Measurements from ENCODE around the gene INPP5A. TPM values are rescaled to one million over a fixed set of nuclear protein-coding genes. Genes with fewer than 3 reads are reported as not detected.
"Not testable (repeated sequence)": the region's sequence is repeated elsewhere in the genome, so short reads cannot be mapped to it uniquely, and the experiment has no call there.

The INPP5A gene
- total RNA-seq, 1 donor from 2014 or later = 35.4 TPM

DNA sequence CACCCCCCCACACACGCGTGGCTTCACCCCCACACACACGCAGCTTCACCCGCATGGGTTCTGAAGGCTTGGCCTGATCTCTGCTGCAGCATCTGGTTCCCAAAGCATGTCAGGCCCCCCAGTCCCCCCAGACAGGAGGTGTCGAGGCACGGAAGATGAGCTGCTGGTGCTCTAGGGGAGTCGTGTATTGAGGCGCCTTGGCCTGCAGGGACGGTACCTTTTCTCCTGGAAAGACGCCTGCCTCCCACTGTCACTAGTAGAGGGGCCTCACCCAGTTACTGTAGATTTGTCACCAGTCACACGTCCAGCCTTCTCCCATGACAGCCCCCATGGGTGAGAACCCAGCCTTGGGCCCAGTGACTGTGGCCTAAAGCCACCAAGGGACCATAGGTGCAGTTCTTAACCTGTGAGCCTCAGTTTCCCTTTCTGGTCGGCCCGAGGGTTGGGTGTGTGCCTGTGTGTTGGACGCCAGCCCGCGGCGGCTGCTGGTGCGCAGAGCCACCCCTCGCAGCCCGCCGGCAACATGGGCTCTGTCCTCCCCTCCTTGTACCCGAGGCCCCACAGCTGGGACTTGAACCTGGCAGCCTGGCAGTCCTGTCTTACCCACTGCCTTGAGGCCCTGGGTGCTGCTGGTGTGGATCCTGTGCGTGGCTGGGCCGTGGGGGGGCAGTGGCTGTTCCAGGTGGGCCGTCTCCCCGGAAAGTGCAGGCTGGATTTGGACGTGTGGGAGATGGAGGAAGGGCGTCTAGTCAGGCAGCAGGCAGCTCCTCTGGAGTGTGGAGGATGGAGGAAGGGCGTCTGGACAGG is 166.6 kb downstream of the INPP5A start:
- peaks cover 48% of the 10 kb centered on the region for H3K27me3 Mint-ChIP-seq (ENCODE audit: low read depth)
- H3K27ac Mint-ChIP-seq (ENCODE audit: unreplicated experiment) = no peak overlapping the region
- no peak overlapping the region for H3K4me3 Mint-ChIP-seq
- DNase-seq (ENCODE audit: low read depth, low spot score) = no peak
- H3K4me1 Mint-ChIP-seq = peaks cover 4% of the 10 kb centered on the region
- TF ChIP-seq, protein P1, sequence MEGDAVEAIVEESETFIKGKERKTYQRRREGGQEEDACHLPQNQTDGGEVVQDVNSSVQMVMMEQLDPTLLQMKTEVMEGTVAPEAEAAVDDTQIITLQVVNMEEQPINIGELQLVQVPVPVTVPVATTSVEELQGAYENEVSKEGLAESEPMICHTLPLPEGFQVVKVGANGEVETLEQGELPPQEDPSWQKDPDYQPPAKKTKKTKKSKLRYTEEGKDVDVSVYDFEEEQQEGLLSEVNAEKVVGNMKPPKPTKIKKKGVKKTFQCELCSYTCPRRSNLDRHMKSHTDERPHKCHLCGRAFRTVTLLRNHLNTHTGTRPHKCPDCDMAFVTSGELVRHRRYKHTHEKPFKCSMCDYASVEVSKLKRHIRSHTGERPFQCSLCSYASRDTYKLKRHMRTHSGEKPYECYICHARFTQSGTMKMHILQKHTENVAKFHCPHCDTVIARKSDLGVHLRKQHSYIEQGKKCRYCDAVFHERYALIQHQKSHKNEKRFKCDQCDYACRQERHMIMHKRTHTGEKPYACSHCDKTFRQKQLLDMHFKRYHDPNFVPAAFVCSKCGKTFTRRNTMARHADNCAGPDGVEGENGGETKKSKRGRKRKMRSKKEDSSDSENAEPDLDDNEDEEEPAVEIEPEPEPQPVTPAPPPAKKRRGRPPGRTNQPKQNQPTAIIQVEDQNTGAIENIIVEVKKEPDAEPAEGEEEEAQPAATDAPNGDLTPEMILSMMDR (conservative IDR thresholded peaks at IDR 0.05) = no peak
- H3K9me3 Mint-ChIP-seq = peaks cover 6% of the 10 kb centered on the region
- peaks cover 25% of the 10 kb centered on the region for H3K36me3 Mint-ChIP-seq (ENCODE audit: low read depth)

DNA sequence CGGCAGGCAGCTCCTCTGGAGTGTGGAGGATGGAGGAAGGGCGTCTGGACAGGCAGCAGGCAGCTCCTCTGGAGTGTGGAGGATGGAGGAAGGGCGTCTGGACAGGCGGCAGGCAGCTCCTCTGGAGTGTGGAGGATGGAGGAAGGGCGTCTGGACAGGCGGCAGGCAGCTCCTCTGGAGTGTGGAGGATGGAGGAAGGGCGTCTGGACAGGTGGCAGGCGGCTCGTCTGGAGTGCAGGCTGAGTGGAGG is 167.2 kb downstream of the INPP5A start:
- H3K27ac Mint-ChIP-seq (ENCODE audit: unreplicated experiment); H3K4me1 Mint-ChIP-seq; H3K4me3 Mint-ChIP-seq; DNase-seq (ENCODE audit: low read depth, low spot score); H3K9me3 Mint-ChIP-seq: not testable (repeated sequence)
- peaks cover 25% of the 10 kb centered on the region for H3K36me3 Mint-ChIP-seq (ENCODE audit: low read depth)
- H3K27me3 Mint-ChIP-seq (ENCODE audit: low read depth) = peaks cover 51% of the 10 kb centered on the region

DNA sequence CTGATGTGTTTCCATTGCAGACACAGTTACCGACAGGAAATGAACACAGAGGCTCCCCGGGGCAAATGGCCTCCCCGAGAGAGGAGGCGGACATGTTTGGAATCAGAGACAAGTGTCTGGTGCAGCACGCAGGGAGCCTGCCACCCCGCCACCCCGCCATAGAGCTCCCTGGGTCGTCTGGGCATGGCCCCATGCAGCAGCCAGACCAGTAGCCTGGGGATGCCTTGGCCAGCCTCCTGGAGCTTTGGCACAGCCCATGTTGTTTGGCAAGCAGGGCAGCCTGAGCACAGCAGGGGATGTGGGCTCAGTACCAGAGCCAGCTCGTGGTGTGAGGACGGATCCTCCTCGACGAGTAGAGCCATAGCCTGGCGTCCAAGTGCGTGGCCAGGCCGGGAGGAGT is 167.6 kb downstream of the INPP5A start:
- peaks cover 25% of the 10 kb centered on the region for H3K36me3 Mint-ChIP-seq (ENCODE audit: low read depth)
- peaks cover 4% of the 10 kb centered on the region for H3K4me1 Mint-ChIP-seq
- no peak for DNase-seq (ENCODE audit: low read depth, low spot score)
- H3K9me3 Mint-ChIP-seq = peaks cover 6% of the 10 kb centered on the region
- H3K27me3 Mint-ChIP-seq (ENCODE audit: low read depth) = peaks cover 56% of the 10 kb centered on the region
- no peak overlapping the region for H3K4me3 Mint-ChIP-seq
- no peak overlapping the region for H3K27ac Mint-ChIP-seq (ENCODE audit: unreplicated experiment)
- TF ChIP-seq, protein P1 (conservative IDR thresholded peaks at IDR 0.05) = no peak

DNA sequence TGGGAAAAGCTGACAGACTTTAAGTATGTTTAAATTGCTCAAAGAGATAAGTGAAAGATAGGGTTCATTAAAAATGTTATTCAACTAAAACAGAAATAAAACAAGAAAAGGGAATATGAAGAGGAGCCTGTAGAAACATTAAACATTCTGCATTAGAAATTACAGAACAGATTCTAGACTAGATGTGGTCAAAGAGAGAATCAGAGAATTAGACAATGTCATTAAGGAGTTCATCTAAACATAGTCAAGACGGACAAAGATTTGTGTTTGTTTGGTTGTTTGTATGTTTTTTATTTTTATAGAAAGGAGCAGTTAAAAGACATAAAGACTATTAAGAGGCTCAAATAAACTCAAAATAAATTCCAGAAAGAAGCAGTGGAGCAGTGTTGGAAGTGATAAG is 168.4 kb downstream of the INPP5A start:
- Mint-ChIP-seq H3K27ac (ENCODE audit: unreplicated experiment) (no peak overlapping the region), H3K27me3 (ENCODE audit: low read depth) (peaks cover 59% of the 10 kb centered on the region), H3K4me1 (no peaks in the 10 kb centered on the region), H3K36me3 (ENCODE audit: low read depth) (peaks cover 25% of the 10 kb centered on the region), H3K9me3 (peaks cover 6% of the 10 kb centered on the region), H3K4me3 (no peak overlapping the region)
- TF ChIP-seq, protein P1 (conservative IDR thresholded peaks at IDR 0.05) = no peak
- no peak for DNase-seq (ENCODE audit: low read depth, low spot score)

DNA sequence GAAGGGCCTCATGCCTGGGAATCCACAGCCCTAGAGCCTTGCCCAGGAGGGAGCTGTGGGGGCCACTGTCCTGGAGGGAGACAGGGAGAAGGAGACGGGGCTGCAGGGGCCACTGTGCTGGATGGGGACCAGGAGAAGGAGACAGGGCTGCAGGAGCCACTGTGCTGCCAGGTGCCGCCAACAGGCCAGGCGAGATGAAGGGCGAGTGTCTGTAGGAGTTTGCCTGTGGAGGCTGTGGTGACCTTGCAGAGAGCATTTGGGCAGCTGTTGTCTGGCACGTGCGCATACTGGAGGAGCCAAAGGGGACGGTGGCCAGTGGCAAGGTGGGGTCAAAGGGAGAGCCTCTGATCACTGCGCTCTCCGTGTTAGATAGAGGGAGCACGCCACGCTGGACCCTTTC is 169.1 kb downstream of the INPP5A start:
- Mint-ChIP-seq H3K4me1 (no peaks in the 10 kb centered on the region), H3K27me3 (ENCODE audit: low read depth) (peaks cover 63% of the 10 kb centered on the region), H3K27ac (ENCODE audit: unreplicated experiment) (no peak overlapping the region), H3K36me3 (ENCODE audit: low read depth) (peaks cover 25% of the 10 kb centered on the region), H3K4me3 (no peak overlapping the region), H3K9me3 (peaks cover 6% of the 10 kb centered on the region)
- TF ChIP-seq, protein P1 (conservative IDR thresholded peaks at IDR 0.05) = no peak
- no peak for DNase-seq (ENCODE audit: low read depth, low spot score)

DNA sequence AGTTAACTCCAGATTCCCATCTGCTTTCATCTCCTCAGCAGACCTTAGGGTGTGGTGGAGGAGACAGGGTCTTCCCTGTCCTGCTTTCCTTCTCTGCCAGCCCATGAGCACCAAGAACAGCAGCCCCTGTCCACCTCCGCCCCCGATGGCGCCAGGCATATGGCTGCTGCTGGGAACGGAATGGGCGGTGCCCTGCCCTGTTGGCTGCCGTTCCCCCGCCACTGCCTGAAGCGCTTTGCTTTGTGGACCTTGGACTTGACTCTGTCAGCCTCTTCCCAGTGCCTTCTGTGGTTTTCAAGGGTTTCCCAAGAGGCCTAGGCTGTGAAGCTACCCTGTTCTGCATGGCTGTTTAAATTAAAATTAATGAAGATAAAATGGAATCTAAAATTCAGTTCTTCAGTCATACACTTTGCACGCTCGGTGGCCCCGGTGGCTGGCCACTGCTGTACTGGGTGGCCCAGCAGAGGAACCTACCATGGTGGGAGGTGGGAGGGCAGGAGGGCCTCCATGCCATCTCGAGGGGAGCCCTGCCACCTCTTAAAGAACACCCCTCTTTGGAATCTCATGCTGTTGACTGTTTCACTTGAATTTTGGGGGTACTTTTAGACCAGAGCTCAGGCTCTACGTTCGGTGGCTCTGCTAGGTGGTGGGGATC is 169.7 kb downstream of the INPP5A start:
- Mint-ChIP-seq H3K27ac (ENCODE audit: unreplicated experiment) (no peak overlapping the region), H3K27me3 (ENCODE audit: low read depth) (peaks cover 68% of the 10 kb centered on the region), H3K9me3 (peaks cover 6% of the 10 kb centered on the region), H3K36me3 (ENCODE audit: low read depth) (peaks cover 25% of the 10 kb centered on the region), H3K4me1 (no peaks in the 10 kb centered on the region), H3K4me3 (no peak overlapping the region)
- TF ChIP-seq, protein P1 (conservative IDR thresholded peaks at IDR 0.05) = no peak
- DNase-seq (ENCODE audit: low read depth, low spot score) = no peak
